Measurements from ENCODE around the gene RPS6KA2. TPM values are rescaled to one million over a fixed set of nuclear protein-coding genes. Genes with fewer than 3 reads are reported as not detected.

Gene RPS6KA2
- total and polyA plus RNA-seq, 9 donors: 24.4 to 75.5 (median 48.1) TPM

DNA sequence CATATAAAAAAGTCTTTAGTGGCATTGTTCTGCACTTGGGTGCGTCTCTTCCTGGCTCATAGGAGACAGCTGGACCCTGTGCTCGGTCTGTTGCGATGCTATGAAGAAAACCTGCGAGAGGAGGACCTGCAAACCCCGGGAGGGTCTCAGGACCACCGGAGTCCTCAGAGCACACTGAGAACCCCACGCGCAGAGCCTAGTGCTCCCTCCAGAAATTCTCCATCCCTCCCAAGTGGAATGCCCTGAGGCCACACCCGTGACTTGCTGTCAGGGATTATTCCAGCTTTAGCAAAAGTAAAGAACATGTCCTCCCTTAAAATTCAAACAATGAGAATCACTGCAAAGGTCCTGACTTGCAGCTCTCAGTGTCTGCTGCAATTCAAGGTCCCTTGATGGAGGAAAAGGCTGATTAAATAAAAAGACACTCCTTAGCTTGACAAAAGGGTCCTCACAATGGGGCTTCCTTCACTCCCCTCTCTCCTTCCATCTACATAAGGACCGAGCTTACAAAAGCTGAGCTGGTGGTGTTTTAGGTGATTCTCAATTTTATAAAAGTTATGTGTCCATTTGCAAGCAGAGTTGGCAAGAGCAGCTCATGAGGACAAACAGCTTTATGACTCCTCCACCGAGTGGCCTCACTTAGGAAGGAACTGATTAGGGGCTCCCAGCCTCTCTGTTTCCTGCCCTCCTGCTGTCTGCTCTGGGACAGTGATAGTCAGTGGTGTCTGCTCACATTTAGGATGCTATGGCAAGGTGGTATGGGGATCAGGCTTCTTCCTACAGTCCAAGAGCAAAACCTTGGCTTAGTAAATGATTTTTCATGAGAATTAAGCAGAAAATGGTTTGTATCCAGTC is 137.5 kb downstream of the RPS6KA2 start:
- WGBS, 3 donors: 86 to 93% (median 90%) methylated on average over 11 of the region's 11 CpGs
- intact Hi-C loops (cut with DNase I): no loop called here
- DNase-seq: peak in 1 of 5 donors; percentile 12

GRCh38 chr6:166488701-166489100 is 138.3 kb downstream of the RPS6KA2 start:
- peak in 1 of 5 donors; percentile 28 for DNase-seq
- H3K4me3 ChIP-seq: no peak overlapping the region
- intact Hi-C loops (cut with DNase I): no loop called here
- no peaks in the 10 kb centered on the region for H3K27me3 ChIP-seq
- H3K36me3 ChIP-seq: no peaks in the 10 kb centered on the region
- H3K4me1 ChIP-seq (ENCODE audit: insufficient read depth): no peaks in the 10 kb centered on the region
- H3K27ac ChIP-seq: no peak overlapping the region
- no peaks in the 10 kb centered on the region for H3K9me3 ChIP-seq
- TF ChIP-seq, protein P1, sequence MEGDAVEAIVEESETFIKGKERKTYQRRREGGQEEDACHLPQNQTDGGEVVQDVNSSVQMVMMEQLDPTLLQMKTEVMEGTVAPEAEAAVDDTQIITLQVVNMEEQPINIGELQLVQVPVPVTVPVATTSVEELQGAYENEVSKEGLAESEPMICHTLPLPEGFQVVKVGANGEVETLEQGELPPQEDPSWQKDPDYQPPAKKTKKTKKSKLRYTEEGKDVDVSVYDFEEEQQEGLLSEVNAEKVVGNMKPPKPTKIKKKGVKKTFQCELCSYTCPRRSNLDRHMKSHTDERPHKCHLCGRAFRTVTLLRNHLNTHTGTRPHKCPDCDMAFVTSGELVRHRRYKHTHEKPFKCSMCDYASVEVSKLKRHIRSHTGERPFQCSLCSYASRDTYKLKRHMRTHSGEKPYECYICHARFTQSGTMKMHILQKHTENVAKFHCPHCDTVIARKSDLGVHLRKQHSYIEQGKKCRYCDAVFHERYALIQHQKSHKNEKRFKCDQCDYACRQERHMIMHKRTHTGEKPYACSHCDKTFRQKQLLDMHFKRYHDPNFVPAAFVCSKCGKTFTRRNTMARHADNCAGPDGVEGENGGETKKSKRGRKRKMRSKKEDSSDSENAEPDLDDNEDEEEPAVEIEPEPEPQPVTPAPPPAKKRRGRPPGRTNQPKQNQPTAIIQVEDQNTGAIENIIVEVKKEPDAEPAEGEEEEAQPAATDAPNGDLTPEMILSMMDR (IDR thresholded peaks at IDR 0.05): no peak
- no peak for TF ChIP-seq EP300 (IDR thresholded peaks at IDR 0.05)
- no peak for TF ChIP-seq POLR2A (IDR thresholded peaks at IDR 0.05)
- WGBS, 3 donors: 87 to 92% (median 90%) methylated on average over 13 of the region's 13 CpGs

More for the DNA sequence above, 137.5 kb downstream of the RPS6KA2 start:
- H3K4me3 ChIP-seq: no peak overlapping the region
- no peak for TF ChIP-seq POLR2A (IDR thresholded peaks at IDR 0.05)
- TF ChIP-seq, protein P1 (IDR thresholded peaks at IDR 0.05): no peak
- no peak for TF ChIP-seq EP300 (IDR thresholded peaks at IDR 0.05)
- H3K9me3 ChIP-seq: no peaks in the 10 kb centered on the region
- H3K27me3 ChIP-seq: no peaks in the 10 kb centered on the region
- H3K4me1 ChIP-seq (ENCODE audit: insufficient read depth): no peaks in the 10 kb centered on the region
- H3K36me3 ChIP-seq: no peaks in the 10 kb centered on the region
- no peak overlapping the region for H3K27ac ChIP-seq

- DNase-seq: peak in 2 of 5 donors; percentile 45 to 58
- Histone ChIP-seq H3K4me3 (no peak overlapping the region), H3K27ac (no peak overlapping the region), H3K27me3 (no peaks in the 10 kb centered on the region), H3K36me3 (no peaks in the 10 kb centered on the region), H3K4me1 (ENCODE audit: insufficient read depth) (no peaks in the 10 kb centered on the region), H3K9me3 (no peaks in the 10 kb centered on the region)
- 50 to 63% (median 55%) methylated on average over 15 of the region's 15 CpGs for WGBS, 3 donors
- intact Hi-C loops (cut with DNase I): no loop called here
- TF ChIP-seq, protein P1 (IDR thresholded peaks at IDR 0.05): no peak
- no peak for TF ChIP-seq POLR2A (IDR thresholded peaks at IDR 0.05)
- TF ChIP-seq EP300 (IDR thresholded peaks at IDR 0.05): no peak
These were observed 138.9 kb downstream of the RPS6KA2 start for GRCh38 chr6:166488076-166488685.

DNA sequence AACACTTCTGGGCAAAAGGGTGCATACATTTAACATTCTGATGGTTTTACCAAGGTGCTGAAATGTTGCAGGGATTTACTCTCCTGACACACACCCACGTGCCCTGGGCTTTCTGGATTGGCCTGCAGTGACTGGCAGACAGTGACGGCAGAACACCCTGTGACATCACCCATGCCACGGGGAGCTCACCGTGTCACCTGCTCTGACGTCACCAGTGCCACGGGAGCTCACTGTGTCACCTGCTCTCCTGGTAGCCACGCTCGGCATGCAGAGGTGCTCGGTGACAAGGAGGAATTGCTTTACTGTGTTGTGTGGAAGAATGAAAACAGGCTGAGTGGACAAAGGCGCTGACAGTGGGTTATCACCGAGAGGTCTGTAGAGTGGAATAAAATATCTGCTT is 139.9 kb downstream of the RPS6KA2 start:
- DNase-seq: peak in 1 of 5 donors; percentile 28
- no peak overlapping the region for H3K27ac ChIP-seq
- H3K27me3 ChIP-seq: no peaks in the 10 kb centered on the region
- H3K36me3 ChIP-seq: no peaks in the 10 kb centered on the region
- H3K9me3 ChIP-seq: no peaks in the 10 kb centered on the region
- no peak for TF ChIP-seq EP300 (IDR thresholded peaks at IDR 0.05)
- TF ChIP-seq, protein P1 (IDR thresholded peaks at IDR 0.05): no peak
- no peak for TF ChIP-seq POLR2A (IDR thresholded peaks at IDR 0.05)
- H3K4me3 ChIP-seq: no peak overlapping the region
- intact Hi-C loops (cut with DNase I): no loop called here
- WGBS, 3 donors: 96 to 97% (median 96%) methylated on average over 11 of the region's 11 CpGs
- H3K4me1 ChIP-seq (ENCODE audit: insufficient read depth): no peaks in the 10 kb centered on the region
